ENCODE measurements around the gene ANKRD49.

Gene ANKRD49

GRCh38 chr11:94516725-94517124, 22.9 kb downstream of the ANKRD49 start:
- TF ChIP-seq MAX (IDR thresholded peaks at IDR 0.05) (no peak), EGR1 (IDR thresholded peaks at IDR 0.05) (no peak), CREB1 (IDR thresholded peaks at IDR 0.05; ENCODE audit: low read depth) (no peak)

- TF ChIP-seq EP300 (IDR thresholded peaks at IDR 0.05; ENCODE audit: borderline replicate concordance) (no peak), CREB1 (IDR thresholded peaks at IDR 0.05; ENCODE audit: low read depth) (no peak), RAD21 (IDR thresholded peaks at IDR 0.05; ENCODE audit: low read depth) (no peak), MAX (IDR thresholded peaks at IDR 0.05) (no peak), CEBPB (IDR thresholded peaks at IDR 0.05) (no peak), FOXM1 (IDR thresholded peaks at IDR 0.05; ENCODE audit: borderline replicate concordance, low read depth) (no peak), ZBTB7A (IDR thresholded peaks at IDR 0.05; ENCODE audit: low read depth) (no peak), TAF1 (IDR thresholded peaks at IDR 0.05; ENCODE audit: low read depth) (no peak), TCF12 (IDR thresholded peaks at IDR 0.05; ENCODE audit: low read depth) (no peak), REST (IDR thresholded peaks at IDR 0.05; ENCODE audit: low read depth) (no peak), EGR1 (IDR thresholded peaks at IDR 0.05) (no peak), NFIC (IDR thresholded peaks at IDR 0.05) (no peak), TEAD4 (IDR thresholded peaks at IDR 0.05) (no peak), USF1 (IDR thresholded peaks at IDR 0.05) (no peak), YY1 (IDR thresholded peaks at IDR 0.05; ENCODE audit: low read depth) (no peak)
Observed at GRCh38 chr11:94518300-94518699, 24.5 kb downstream of the ANKRD49 start.

GRCh38 chr11:94519478-94520084, 25.8 kb downstream of the ANKRD49 start:
- peak; percentile 45; the same call in 1 of the 2 replicates for TF ChIP-seq TEAD4 (IDR thresholded peaks at IDR 0.05)
- TF ChIP-seq NFIC (IDR thresholded peaks at IDR 0.05), result no peak
- TF ChIP-seq CEBPB (IDR thresholded peaks at IDR 0.05), result no peak
- TF ChIP-seq MAX (IDR thresholded peaks at IDR 0.05), result no peak
- no peak for TF ChIP-seq USF1 (IDR thresholded peaks at IDR 0.05)
- no peak for TF ChIP-seq ZBTB7A (IDR thresholded peaks at IDR 0.05; ENCODE audit: low read depth)
- peak; percentile 53 for TF ChIP-seq RAD21 (IDR thresholded peaks at IDR 0.05; ENCODE audit: low read depth)

GRCh38 chr11:94521684-94522083, 27.9 kb downstream of the ANKRD49 start:
- TF ChIP-seq RAD21 (IDR thresholded peaks at IDR 0.05; ENCODE audit: low read depth), result peak; percentile 10; the same call in 1 of the 2 replicates
- TF ChIP-seq FOXM1 (IDR thresholded peaks at IDR 0.05; ENCODE audit: borderline replicate concordance, low read depth), result no peak
- no peak for TF ChIP-seq CEBPB (IDR thresholded peaks at IDR 0.05)
- TF ChIP-seq TAF1 (IDR thresholded peaks at IDR 0.05; ENCODE audit: low read depth), result no peak
- no peak for TF ChIP-seq EGR1 (IDR thresholded peaks at IDR 0.05)

GRCh38 chr11:94524341-94524740, 30.6 kb downstream of the ANKRD49 start:
- no peak for TF ChIP-seq TCF12 (IDR thresholded peaks at IDR 0.05; ENCODE audit: low read depth)
- TF ChIP-seq REST (IDR thresholded peaks at IDR 0.05; ENCODE audit: low read depth), result no peak
- no peak for TF ChIP-seq YY1 (IDR thresholded peaks at IDR 0.05; ENCODE audit: low read depth)
- no peak for TF ChIP-seq TAF1 (IDR thresholded peaks at IDR 0.05; ENCODE audit: low read depth)
- TF ChIP-seq NFIC (IDR thresholded peaks at IDR 0.05), result no peak
- no peak for TF ChIP-seq EGR1 (IDR thresholded peaks at IDR 0.05)
- no peak for TF ChIP-seq EP300 (IDR thresholded peaks at IDR 0.05; ENCODE audit: borderline replicate concordance)
- no peak for TF ChIP-seq TEAD4 (IDR thresholded peaks at IDR 0.05)
- TF ChIP-seq MAX (IDR thresholded peaks at IDR 0.05), result no peak
- TF ChIP-seq FOXM1 (IDR thresholded peaks at IDR 0.05; ENCODE audit: borderline replicate concordance, low read depth), result no peak
- TF ChIP-seq CEBPB (IDR thresholded peaks at IDR 0.05), result no peak
- TF ChIP-seq RAD21 (IDR thresholded peaks at IDR 0.05; ENCODE audit: low read depth), result no peak
- no peak for TF ChIP-seq USF1 (IDR thresholded peaks at IDR 0.05)
- TF ChIP-seq ZBTB7A (IDR thresholded peaks at IDR 0.05; ENCODE audit: low read depth), result no peak
- no peak for TF ChIP-seq CREB1 (IDR thresholded peaks at IDR 0.05; ENCODE audit: low read depth)
